CD4-positive, alpha-beta T cell treated with Interleukin-12 subunit alpha and Interleukin-12 subunit beta, for 1 hour (primary cell): ENCODE results near the gene MYO1A.
"Not testable (repeated sequence)": the region's sequence is repeated elsewhere in the genome, so short reads cannot be mapped to it uniquely, and the experiment has no call there.

Experiments used
- DNase-seq: peaks from one replicate; pipeline ENCODE4 v3.0.0-alpha.2; 2020

Gene MYO1A

GRCh38 chr12:57087010-57087690 is 37.2 kb upstream of the MYO1A start:
- DNase-seq: peak; percentile 92

GRCh38 chr12:57086493-57087009 is 36.6 kb upstream of the MYO1A start:
- peak; percentile 60 for DNase-seq

- DNase-seq: no peak
These were observed 36.1 kb upstream of the MYO1A start for GRCh38 chr12:57085999-57086492.

- DNase-seq: no peak
These were observed 30.9 kb upstream of the MYO1A start for GRCh38 chr12:57080855-57081254.

- no peak for DNase-seq
These were observed 29.9 kb upstream of the MYO1A start for GRCh38 chr12:57079821-57080220.

- DNase-seq: peak; percentile 99
These were observed 28.8 kb upstream of the MYO1A start, which contains the start of gene NEMP1 for GRCh38 chr12:57078519-57079404. TSS of gene NEMP1 (minus strand) at chr12:57078791. CDS start at chr12:57078745, 46 bp downstream.

- DNase-seq: not testable (repeated sequence)
These were observed 23.9 kb upstream of the MYO1A start for GRCh38 chr12:57073566-57074450.

- DNase-seq: no peak
These were observed 22.7 kb upstream of the MYO1A start for GRCh38 chr12:57072661-57073060.

- peak; percentile 85 for DNase-seq
These were observed 19.6 kb upstream of the MYO1A start for GRCh38 chr12:57069523-57069922.

- DNase-seq: no peak
These were observed 16.3 kb upstream of the MYO1A start for GRCh38 chr12:57066245-57066644.

- peak; percentile 84 for DNase-seq
These were observed 14.2 kb upstream of the MYO1A start for GRCh38 chr12:57063991-57064685.

- DNase-seq: no peak
These were observed 8.5 kb upstream of the MYO1A start for GRCh38 chr12:57058454-57058853.

- no peak for DNase-seq
These were observed 7.3 kb upstream of the MYO1A start for GRCh38 chr12:57057067-57057751.

GRCh38 chr12:57055824-57056223 is 5.9 kb upstream of the MYO1A start:
- DNase-seq: no peak

GRCh38 chr12:57053901-57054300 is 4.0 kb upstream of the MYO1A start:
- not testable (repeated sequence) for DNase-seq

GRCh38 chr12:57053146-57053545 is 3.2 kb upstream of the MYO1A start:
- not testable (repeated sequence) for DNase-seq

- no peak for DNase-seq
These were observed 1.1 kb upstream of the MYO1A start for GRCh38 chr12:57051011-57051410.

- no peak for DNase-seq
These were observed 846 bp downstream of the MYO1A start for GRCh38 chr12:57049119-57049446.

GRCh38 chr12:57048423-57049118 is 1.4 kb downstream of the MYO1A start:
- no peak for DNase-seq

GRCh38 chr12:57047981-57048380 is 1.9 kb downstream of the MYO1A start:
- no peak for DNase-seq
